ENCODE data around the gene OPALIN.
"Not testable (repeated sequence)": the region's sequence is repeated elsewhere in the genome, so short reads cannot be mapped to it uniquely, and the experiment has no call there.

The OPALIN gene

DNA sequence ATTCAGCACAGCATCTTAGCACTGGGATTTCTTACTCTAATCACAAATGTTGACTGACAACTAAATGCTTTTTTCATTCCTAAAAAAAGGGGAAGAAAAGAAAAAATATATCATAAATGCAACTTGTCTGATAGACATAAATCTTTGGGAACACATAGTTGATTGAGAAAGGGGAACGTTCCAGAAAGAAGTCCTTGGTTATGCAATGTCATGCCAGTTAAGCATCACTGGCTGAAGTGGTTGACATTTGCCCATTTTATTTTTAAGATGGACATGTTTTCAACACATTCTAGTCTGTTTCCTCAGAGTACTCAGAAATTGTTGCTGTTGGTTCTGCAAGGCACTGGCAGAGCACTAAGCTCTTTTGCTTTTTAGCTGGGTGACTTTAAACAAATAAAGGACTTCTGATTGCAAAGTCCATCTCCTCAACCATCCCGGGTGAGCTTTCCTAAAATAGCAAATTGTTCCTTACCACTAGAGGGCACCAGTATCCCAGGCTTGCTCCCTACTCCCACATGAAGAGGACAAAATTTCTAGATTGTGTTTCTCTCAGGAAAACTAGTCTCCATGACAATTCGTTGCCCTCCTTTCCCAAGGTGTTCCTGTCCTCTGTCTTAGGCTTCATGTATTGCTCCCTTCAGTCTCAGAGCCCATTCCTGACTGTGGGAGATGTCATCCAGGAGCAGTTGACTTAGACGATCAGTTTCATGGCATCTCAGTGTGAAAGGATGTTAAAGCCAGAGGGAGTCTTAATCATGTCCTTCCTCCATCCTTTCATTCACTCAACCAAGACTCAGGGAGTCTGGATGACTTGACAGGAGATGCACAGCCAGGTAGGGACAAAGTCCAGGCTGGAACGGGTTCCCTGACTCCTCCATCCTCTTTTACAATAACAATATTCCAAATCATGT, 23.9 kb downstream of the OPALIN start:
- DNase-seq = peak; percentile 41

DNA sequence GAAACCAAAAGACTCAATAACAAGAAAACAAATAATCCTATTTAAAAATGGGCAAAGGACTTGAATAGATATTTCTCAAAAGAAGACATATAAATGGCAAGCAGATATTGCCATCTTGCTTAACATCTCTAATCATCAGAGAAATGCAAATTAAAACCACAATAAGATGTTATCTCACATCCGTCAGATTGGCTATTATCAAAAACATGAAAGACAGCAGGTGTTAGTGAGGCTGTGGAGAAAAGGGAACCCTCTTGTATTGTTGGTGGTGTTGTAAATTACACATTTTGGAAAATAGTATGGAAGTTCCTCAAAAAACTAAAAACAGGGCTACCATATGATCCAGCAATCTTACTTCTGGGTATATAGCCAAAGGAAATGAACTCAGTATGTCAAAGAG, 25.7 kb downstream of the OPALIN start:
- no peak for DNase-seq

- DNase-seq = no peak
Observed at GRCh38 chr10:96327462-96327861, 31.3 kb downstream of the OPALIN start.

- no peak for DNase-seq
Observed at GRCh38 chr10:96325719-96326373, 33.0 kb downstream of the OPALIN start.

DNA sequence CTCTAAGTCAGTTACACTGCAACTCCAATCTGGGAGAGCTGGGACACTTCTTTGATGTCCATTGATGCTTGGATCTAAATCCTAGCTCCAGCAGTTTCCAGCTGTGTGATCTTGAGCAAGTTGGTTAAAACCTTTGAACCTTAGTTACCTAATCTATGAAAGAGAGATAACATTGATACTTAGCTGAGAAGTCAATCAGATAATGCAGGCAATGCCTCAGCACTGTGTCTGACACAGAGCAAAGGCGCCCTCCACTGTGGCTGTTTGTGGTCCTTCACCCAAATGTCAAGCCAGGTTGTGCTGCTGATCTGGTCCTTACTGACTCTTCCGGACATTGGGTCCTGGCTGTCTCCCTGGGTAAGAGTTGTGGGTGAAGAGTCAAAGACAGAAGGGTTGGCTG, 34.4 kb downstream of the OPALIN start:
- no peak for DNase-seq

- DNase-seq = no peak
Observed at GRCh38 chr10:96322275-96322674, 36.5 kb downstream of the OPALIN start.

- no peak for DNase-seq
Observed at GRCh38 chr10:96321822-96322221, 37.0 kb downstream of the OPALIN start.

- DNase-seq = no peak
Observed at GRCh38 chr10:96319754-96320474, 38.9 kb downstream of the OPALIN start.

DNA sequence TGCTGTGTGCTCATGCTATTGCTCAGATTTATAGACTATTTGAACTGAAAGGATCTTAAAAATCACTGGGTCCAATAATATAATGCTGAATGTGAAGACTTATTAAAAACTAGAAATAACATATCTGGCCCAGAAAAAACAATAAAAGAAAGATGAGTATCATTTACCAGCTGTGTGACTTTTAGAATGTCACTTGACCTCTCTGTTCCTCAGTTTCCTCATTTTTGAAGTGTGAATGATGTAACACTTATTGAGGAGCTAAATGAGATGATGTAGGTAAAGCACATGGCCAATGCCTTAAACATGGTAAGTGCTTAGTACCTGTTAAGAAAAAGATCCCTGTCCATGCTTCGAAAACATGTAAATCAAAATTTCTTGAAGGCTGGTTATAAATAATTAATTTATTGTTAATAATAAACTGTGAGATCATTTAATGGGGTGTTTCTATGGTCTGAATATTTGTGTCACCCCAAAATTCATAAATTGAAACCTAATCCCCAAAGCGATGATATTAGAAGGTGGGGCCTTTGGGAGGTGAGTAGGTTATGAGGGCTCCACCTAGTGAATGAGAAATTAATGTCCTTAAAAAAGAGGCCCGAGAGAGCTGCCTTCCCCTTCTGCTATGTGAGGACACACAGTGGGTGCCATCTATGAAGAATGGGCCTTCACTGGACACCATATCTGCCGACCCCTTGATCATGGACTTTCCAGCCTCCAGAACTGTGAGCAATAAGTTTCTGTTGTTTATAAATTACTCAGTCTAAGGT, 41.6 kb downstream of the OPALIN start:
- DNase-seq = no peak

GRCh38 chr10:96313344-96313743, 45.5 kb downstream of the OPALIN start:
- DNase-seq = no peak

GRCh38 chr10:96311180-96311715, 47.6 kb downstream of the OPALIN start:
- DNase-seq = no peak

DNA sequence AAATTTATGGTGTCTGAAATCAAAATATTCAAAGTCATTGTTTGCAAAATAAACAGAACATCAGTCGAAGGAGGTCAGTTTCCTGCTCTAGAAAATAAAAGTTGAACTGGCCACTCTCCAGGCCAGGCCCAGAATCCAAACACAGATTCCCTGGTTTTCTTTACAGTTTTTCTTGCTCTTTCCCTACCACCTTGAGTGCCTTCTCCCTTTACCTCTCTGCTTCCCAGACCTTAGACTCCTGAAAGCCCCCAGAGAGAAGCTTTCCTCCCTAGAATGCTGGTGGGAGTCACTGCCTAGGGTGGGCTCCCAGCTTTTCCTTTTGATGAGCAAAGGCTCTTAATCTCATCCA, 48.5 kb downstream of the OPALIN start:
- DNase-seq = no peak

GRCh38 chr10:96309628-96310320, 49.0 kb downstream of the OPALIN start:
- no peak for DNase-seq

DNA sequence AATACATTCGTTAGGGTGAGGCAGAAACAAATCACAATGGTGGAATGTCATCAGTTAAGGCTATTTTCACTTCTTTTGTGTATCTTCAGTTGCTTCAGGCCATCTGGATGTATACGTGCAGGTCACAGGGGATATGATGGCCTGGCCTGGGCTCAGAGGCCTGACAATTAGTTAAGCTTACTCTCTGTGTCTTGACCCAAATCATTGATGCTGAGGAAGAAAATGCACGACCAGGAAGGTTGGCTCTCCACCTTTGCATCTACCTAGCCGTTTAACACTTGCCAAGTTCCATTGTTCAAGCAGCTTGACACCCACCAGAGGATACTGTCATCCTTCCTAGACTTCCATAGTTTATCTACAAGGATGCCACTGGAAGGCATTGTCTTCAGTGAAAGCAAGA, 49.9 kb downstream of the OPALIN start:
- DNase-seq = not testable (repeated sequence)

DNA sequence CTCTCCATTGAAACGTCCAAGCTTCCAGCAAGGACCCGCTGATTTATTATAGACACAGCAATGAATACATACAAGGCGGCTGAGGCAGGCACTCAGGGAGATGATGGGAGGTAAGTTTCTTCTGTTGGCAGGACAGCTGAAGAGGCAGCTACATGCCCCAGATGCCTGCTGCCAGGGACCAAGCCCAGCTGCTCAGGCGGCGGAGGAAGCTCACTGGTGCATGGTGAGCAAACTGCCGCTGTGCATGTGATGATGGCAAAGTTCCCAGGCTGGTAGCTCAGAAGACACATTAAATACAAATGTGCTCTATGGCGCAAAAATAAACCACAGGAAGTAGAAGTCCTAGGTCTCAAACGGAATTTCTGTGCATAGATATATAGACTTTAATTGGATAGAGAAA, 52.3 kb downstream of the OPALIN start:
- DNase-seq = no peak

GRCh38 chr10:96305019-96305418, 53.8 kb downstream of the OPALIN start:
- no peak for DNase-seq

- no peak for DNase-seq
Observed at GRCh38 chr10:96304230-96304629, 54.6 kb downstream of the OPALIN start, which contains the start of gene DNTT. Gene DNTT, plus strand, starts transcription at chr10:96304434. Its CDS starts 64 bp downstream, at chr10:96304498.

DNA sequence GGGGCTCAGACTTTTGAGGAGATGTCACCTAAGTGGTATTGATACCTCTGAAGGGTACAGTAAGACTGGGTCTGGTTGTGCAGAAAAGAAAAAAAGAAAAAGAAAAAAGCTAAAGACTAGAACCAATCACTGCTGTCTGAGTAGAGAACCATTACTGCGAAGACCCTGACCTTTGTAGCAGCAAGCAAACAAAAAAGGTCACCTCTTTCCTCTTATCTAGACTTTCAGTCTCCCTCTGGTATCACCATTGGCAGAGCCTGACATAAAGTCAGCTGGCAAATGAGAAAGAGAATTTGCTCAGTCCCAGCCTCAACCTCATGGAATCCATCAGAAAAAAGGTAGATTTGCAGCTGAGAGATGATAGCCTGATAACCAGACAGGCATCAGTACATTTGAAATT, 57.2 kb downstream of the OPALIN start:
- no peak for DNase-seq

- DNase-seq = no peak
Observed at GRCh38 chr10:96299383-96299782, 59.4 kb downstream of the OPALIN start.

GRCh38 chr10:96298362-96298761, 60.4 kb downstream of the OPALIN start:
- no peak for DNase-seq

- no peak for DNase-seq
Observed at GRCh38 chr10:96297486-96297885, 61.3 kb downstream of the OPALIN start.

DNA sequence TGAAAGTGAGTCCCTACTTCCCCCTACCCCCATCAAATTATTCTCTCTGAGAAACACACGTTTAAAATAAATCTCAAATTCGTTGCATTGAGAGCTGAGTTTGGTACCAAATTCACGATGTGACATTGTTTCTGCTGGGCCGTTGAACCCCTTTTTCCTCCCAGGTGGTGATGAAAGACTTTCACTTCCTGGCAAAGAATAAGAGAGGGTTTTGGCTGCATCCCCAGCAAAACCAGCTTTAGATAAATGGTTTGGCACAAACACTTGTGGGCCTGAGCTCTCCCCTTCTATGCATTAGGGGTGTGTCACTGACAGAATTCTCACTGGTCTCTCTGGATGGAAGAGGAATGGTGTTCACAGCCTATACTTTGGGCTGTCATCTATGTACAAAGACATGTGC, 63.3 kb downstream of the OPALIN start:
- DNase-seq = no peak
